Activated CD4-positive, alpha-beta T cell treated with anti-CD3 and anti-CD28 coated beads, Interleukin-2, amount 10 ng/mL, durations not matched to agents 7 days and 5 days (primary cell): Measurements from ENCODE around the gene TMEM41A. TPM values are rescaled to one million over a fixed set of nuclear protein-coding genes. Genes with fewer than 3 reads are reported as not detected.

Experiments
- CTCF ChIA-PET: fragments of 350-600 bp; sonication (Branson Sonifier 250); formaldehyde crosslinking; loops from one replicate; lab custom pipeline; 2021; ENCODE audit warnings: antibody characterized with exemption; lab: Charles Lee
- POLR2A ChIA-PET: fragments of 350-600 bp; sonication (Branson Sonifier 250); formaldehyde crosslinking; loops from one replicate; lab custom pipeline; 2021; ENCODE audit warnings: antibody characterized with exemption; lab: Charles Lee
- DNase-seq: peaks from one replicate; pipeline ENCODE4 v3.0.0-alpha.2; 2020
- H3K27ac Mint-ChIP-seq: one replicate; pipeline ENCODE4 v1.8.0; 2021; ENCODE audit warnings: mild to moderate bottlenecking, moderate library complexity, mixed read lengths
- H3K27me3 Mint-ChIP-seq: one replicate; pipeline ENCODE4 v1.8.0; 2021; ENCODE audit warnings: mixed read lengths
- H3K36me3 Mint-ChIP-seq: one replicate; pipeline ENCODE4 v1.8.0; 2021; ENCODE audit warnings: low read depth, mixed read lengths
- H3K4me1 Mint-ChIP-seq: one replicate; pipeline ENCODE4 v1.8.0; 2021; ENCODE audit warnings: mixed read lengths
- H3K4me3 Mint-ChIP-seq: one replicate; pipeline ENCODE4 v1.8.0; 2021; ENCODE audit warnings: mild to moderate bottlenecking, moderate library complexity, mixed read lengths
- H3K9me3 Mint-ChIP-seq: one replicate; pipeline ENCODE4 v1.8.0; 2021; ENCODE audit warnings: mixed read lengths
- total RNA-seq, 2 experiments: library from RNA; stranded (reverse); gene quantifications; one replicate each; pipeline ENCODE4 v1.2.3, GENCODE V29; 2021

Gene TMEM41A
- 10 to 100 TPM; 18.5 to 19.7 TPM for total RNA-seq

- ChIA-PET CTCF (interaction anchor here (0.7 to 1.4 kb wide), 4 partner anchors 10 to 60 kb away, joined by 3 read pairs; no protein-coding TSS in a partner anchor), POLR2A (interaction anchor here (0.7 kb wide), 1 partner anchor 417 kb away, joined by 3 read pairs; no protein-coding TSS in a partner anchor)
- Mint-ChIP-seq H3K27ac (peak within 1 kb of the TSS; percentile 96), H3K36me3 (peaks cover 13% of the 10 kb centered on the region), H3K27me3 (peaks cover 7% of the 10 kb centered on the region), H3K4me3 (peak within 1 kb of the TSS; percentile 92), H3K4me1 (peaks cover 15% of the 10 kb centered on the region), H3K9me3 (no peaks in the 10 kb centered on the region)
- DNase-seq = peak; percentile 92
Measured at GRCh38 chr3:185498503-185499396, at the start of gene TMEM41A. Gene TMEM41A (minus strand): TSS chr3:185499035. CDS start chr3:185498961, 74 bp downstream.

- H3K36me3 Mint-ChIP-seq = peaks cover 3% of the 10 kb centered on the region
- H3K4me1 Mint-ChIP-seq = peaks cover 17% of the 10 kb centered on the region
- POLR2A ChIA-PET = no interaction called here
- H3K9me3 Mint-ChIP-seq = no peaks in the 10 kb centered on the region
- no peak overlapping the region for H3K4me3 Mint-ChIP-seq
- CTCF ChIA-PET = interaction anchor here (1.0 kb wide), 1 partner anchor 33 kb away, joined by 3 read pairs; no protein-coding TSS in a partner anchor
- no peak overlapping the region for H3K27ac Mint-ChIP-seq
- peaks cover 2% of the 10 kb centered on the region for H3K27me3 Mint-ChIP-seq
- DNase-seq = no peak
Measured at GRCh38 chr3:185540695-185541094, 41.9 kb upstream of the TMEM41A start.

GRCh38 chr3:185539934-185540333, 41.1 kb upstream of the TMEM41A start:
- peak overlapping the region; percentile 11 for H3K27ac Mint-ChIP-seq
- no peak for DNase-seq
- H3K4me1 Mint-ChIP-seq = peaks cover 17% of the 10 kb centered on the region
- CTCF ChIA-PET = interaction anchor here (1.0 kb wide), 1 partner anchor 33 kb away, joined by 3 read pairs; no protein-coding TSS in a partner anchor
- POLR2A ChIA-PET = no interaction called here
- H3K27me3 Mint-ChIP-seq = peaks cover 2% of the 10 kb centered on the region
- H3K9me3 Mint-ChIP-seq = no peaks in the 10 kb centered on the region
- H3K4me3 Mint-ChIP-seq = no peak overlapping the region
- peaks cover 3% of the 10 kb centered on the region for H3K36me3 Mint-ChIP-seq

GRCh38 chr3:185537369-185537970, 38.6 kb upstream of the TMEM41A start:
- DNase-seq = peak; percentile 40
- Mint-ChIP-seq H3K27ac (peak overlapping the region; percentile 85), H3K9me3 (no peaks in the 10 kb centered on the region), H3K36me3 (peaks cover 3% of the 10 kb centered on the region), H3K4me3 (peak overlapping the region; percentile 1), H3K4me1 (peaks cover 16% of the 10 kb centered on the region), H3K27me3 (no peaks in the 10 kb centered on the region)
- ChIA-PET POLR2A (interaction anchor here (0.5 kb wide), 1 partner anchor 364 kb away, joined by 3 read pairs; no protein-coding TSS in a partner anchor), CTCF (interaction anchor here (0.6 to 1.5 kb wide), 2 partner anchors 9 to 385 kb away, joined by 3 to 4 read pairs; no protein-coding TSS in a partner anchor)

- H3K27me3 Mint-ChIP-seq = no peaks in the 10 kb centered on the region
- no peak overlapping the region for H3K27ac Mint-ChIP-seq
- H3K4me1 Mint-ChIP-seq = peaks cover 15% of the 10 kb centered on the region
- H3K4me3 Mint-ChIP-seq = no peak overlapping the region
- H3K9me3 Mint-ChIP-seq = no peaks in the 10 kb centered on the region
- ChIA-PET CTCF (interaction anchor here (0.6 to 1.2 kb wide), 4 partner anchors 25 to 46 kb away, joined by 3 to 4 read pairs (median 4); no protein-coding TSS in a partner anchor), POLR2A (no interaction called here)
- no peak for DNase-seq
- peaks cover 3% of the 10 kb centered on the region for H3K36me3 Mint-ChIP-seq
Measured at GRCh38 chr3:185534511-185534910, 35.7 kb upstream of the TMEM41A start.

DNA sequence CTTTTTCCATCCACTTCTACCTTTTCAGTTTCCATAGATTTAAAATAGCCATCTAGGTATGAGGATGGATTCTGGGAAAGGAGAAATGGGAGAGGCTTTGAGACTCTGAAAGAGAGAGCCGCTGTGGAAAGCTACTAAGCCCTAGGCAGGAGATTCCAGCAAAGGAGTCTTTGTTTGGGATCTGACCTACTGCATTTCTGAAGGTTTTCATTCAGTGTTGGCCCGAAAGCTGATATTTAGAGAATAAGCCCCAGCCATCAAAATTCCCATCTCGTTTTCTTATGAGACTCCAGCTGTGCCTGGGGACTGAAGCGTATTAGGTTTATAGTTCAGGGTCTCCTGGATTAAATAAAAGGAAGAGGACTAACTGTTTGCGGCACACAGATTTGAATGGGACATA, 34.1 kb upstream of the TMEM41A start:
- no peak overlapping the region for H3K4me3 Mint-ChIP-seq
- ChIA-PET POLR2A (no interaction called here), CTCF (interaction anchor here (0.6 kb wide), 1 partner anchor 12 kb away, joined by 3 read pairs; no protein-coding TSS in a partner anchor)

DNA sequence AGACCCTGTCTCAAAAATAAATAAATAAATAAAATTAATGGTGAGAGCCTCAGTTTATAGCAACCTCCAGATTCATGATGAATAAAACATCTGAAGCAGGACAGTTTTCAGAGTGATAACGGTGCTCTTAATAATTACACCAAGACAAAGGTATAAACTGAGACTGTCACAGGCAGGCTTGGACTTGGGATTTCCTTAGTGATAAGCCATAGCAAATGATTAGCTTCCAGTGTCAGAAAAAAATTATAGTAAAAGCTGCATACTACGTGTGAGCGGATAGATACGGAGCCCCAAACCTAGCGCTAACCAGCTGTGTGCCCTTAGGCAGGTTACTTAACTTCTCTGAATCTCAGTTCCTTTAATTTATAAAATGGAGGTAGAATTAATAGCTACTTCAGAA, 32.0 kb upstream of the TMEM41A start:
- POLR2A ChIA-PET = no interaction called here

More for the DNA sequence above, 34.1 kb upstream of the TMEM41A start:
- Mint-ChIP-seq H3K27ac (no peak overlapping the region), H3K36me3 (peaks cover 3% of the 10 kb centered on the region), H3K4me1 (peaks cover 14% of the 10 kb centered on the region), H3K9me3 (no peaks in the 10 kb centered on the region), H3K27me3 (no peaks in the 10 kb centered on the region)
- no peak for DNase-seq

GRCh38 chr3:185528532-185528931, 29.7 kb upstream of the TMEM41A start:
- no peaks in the 10 kb centered on the region for H3K9me3 Mint-ChIP-seq
- ChIA-PET POLR2A (no interaction called here), CTCF (no interaction called here)

More for the DNA sequence above, 32.0 kb upstream of the TMEM41A start:
- CTCF ChIA-PET = interaction anchor here (0.6 to 1.1 kb wide), 3 partner anchors 9 to 17 kb away, joined by 3 read pairs; no protein-coding TSS in a partner anchor
- Mint-ChIP-seq H3K27me3 (no peaks in the 10 kb centered on the region), H3K9me3 (no peaks in the 10 kb centered on the region), H3K4me3 (no peak overlapping the region), H3K4me1 (no peaks in the 10 kb centered on the region), H3K36me3 (no peaks in the 10 kb centered on the region), H3K27ac (no peak overlapping the region)
- DNase-seq = no peak

GRCh38 chr3:185527364-185527763, 28.5 kb upstream of the TMEM41A start:
- Mint-ChIP-seq H3K27me3 (peaks cover 3% of the 10 kb centered on the region), H3K36me3 (no peaks in the 10 kb centered on the region), H3K27ac (no peak overlapping the region), H3K4me3 (no peak overlapping the region), H3K4me1 (no peaks in the 10 kb centered on the region), H3K9me3 (no peaks in the 10 kb centered on the region)
- ChIA-PET CTCF (no interaction called here), POLR2A (no interaction called here)
- DNase-seq = no peak

More at GRCh38 chr3:185528532-185528931, 29.7 kb upstream of the TMEM41A start:
- Mint-ChIP-seq H3K27ac (no peak overlapping the region), H3K36me3 (no peaks in the 10 kb centered on the region), H3K4me3 (no peak overlapping the region), H3K4me1 (no peaks in the 10 kb centered on the region), H3K27me3 (peaks cover 2% of the 10 kb centered on the region)
- no peak for DNase-seq

GRCh38 chr3:185526349-185526951, 27.6 kb upstream of the TMEM41A start:
- Mint-ChIP-seq H3K9me3 (no peaks in the 10 kb centered on the region), H3K27me3 (peaks cover 6% of the 10 kb centered on the region), H3K27ac (no peak overlapping the region), H3K4me1 (no peaks in the 10 kb centered on the region), H3K36me3 (no peaks in the 10 kb centered on the region), H3K4me3 (no peak overlapping the region)
- ChIA-PET CTCF (interaction anchor here (0.9 kb wide), 1 partner anchor 121 kb away, joined by 3 read pairs; no protein-coding TSS in a partner anchor), POLR2A (no interaction called here)
- no peak for DNase-seq

GRCh38 chr3:185521349-185522138, 22.7 kb upstream of the TMEM41A start:
- no peak overlapping the region for H3K4me3 Mint-ChIP-seq
- POLR2A ChIA-PET = no interaction called here
- no peaks in the 10 kb centered on the region for H3K36me3 Mint-ChIP-seq
- CTCF ChIA-PET = interaction anchor here (1.2 kb wide), 1 partner anchor 10 kb away, joined by 3 read pairs; no protein-coding TSS in a partner anchor
- DNase-seq = no peak
- no peaks in the 10 kb centered on the region for H3K9me3 Mint-ChIP-seq
- H3K27me3 Mint-ChIP-seq = peaks cover 8% of the 10 kb centered on the region
- no peak overlapping the region for H3K27ac Mint-ChIP-seq
- no peaks in the 10 kb centered on the region for H3K4me1 Mint-ChIP-seq
